HG03045 (cell line): ENCODE results near the gene AGBL2.
"Not testable (repeated sequence)": the region's sequence is repeated elsewhere in the genome, so short reads cannot be mapped to it uniquely, and the experiment has no call there.

ENCODE experiments used
- ATAC-seq: cut with Tn5 transposase; IDR thresholded peaks from one replicate; pipeline ENCODE4 v1.9.1; 2021; ENCODE audit warnings: mild to moderate bottlenecking, moderate library complexity; ENCODE audit not compliant: unreplicated experiment

AGBL2 gene, protein sequence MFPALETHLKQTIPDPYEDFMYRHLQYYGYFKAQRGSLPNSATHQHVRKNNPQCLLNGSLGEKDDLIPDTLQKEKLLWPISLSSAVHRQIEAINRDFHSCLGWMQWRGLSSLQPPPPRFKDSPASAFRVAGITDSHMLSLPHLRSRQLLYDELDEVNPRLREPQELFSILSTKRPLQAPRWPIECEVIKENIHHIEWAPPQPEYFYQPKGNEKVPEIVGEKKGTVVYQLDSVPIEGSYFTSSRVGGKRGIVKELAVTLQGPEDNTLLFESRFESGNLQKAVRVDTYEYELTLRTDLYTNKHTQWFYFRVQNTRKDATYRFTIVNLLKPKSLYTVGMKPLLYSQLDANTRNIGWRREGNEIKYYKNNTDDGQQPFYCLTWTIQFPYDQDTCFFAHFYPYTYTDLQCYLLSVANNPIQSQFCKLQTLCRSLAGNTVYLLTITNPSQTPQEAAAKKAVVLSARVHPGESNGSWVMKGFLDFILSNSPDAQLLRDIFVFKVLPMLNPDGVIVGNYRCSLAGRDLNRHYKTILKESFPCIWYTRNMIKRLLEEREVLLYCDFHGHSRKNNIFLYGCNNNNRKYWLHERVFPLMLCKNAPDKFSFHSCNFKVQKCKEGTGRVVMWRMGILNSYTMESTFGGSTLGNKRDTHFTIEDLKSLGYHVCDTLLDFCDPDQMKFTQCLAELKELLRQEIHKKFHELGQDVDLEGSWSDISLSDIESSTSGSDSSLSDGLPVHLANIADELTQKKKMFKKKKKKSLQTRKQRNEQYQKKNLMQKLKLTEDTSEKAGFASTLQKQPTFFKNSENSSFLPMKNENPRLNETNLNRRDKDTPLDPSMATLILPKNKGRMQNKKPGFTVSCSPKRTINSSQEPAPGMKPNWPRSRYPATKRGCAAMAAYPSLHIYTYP

DNA sequence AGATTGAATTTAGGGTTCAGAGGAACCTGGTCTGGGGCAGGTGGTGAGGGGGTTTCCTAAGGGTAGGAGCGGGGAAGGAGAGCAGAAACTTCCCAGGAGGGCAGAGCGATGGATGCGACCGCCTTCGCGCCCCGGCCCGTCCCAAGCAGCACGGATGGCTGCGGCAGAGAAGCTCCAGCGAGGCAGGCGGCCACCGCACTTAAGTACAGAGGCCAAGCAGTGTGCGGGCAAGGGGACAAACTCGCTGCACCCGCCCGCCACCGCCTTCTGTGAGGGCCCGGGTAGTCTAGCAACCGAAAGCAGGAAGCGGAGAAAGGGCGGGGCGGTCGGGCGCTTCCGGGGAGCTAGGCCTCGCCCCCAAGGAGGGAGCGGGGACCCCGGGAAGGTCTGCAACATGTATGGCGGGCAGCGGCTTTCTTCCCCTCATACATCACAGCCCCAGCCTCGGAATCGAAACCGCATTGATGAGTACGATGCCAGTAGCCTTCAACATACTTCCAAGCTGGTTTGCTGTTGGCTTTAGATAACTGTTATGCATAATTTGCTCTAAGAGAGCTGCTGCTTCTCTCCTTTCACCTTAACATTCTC is at the start of gene AGBL2:
Gene AGBL2 (minus strand): TSS at position 288 of the 588 bp plus-strand sequence. CDS start 719 bp downstream, outside the sequence.
- peak; percentile 96 for ATAC-seq

DNA sequence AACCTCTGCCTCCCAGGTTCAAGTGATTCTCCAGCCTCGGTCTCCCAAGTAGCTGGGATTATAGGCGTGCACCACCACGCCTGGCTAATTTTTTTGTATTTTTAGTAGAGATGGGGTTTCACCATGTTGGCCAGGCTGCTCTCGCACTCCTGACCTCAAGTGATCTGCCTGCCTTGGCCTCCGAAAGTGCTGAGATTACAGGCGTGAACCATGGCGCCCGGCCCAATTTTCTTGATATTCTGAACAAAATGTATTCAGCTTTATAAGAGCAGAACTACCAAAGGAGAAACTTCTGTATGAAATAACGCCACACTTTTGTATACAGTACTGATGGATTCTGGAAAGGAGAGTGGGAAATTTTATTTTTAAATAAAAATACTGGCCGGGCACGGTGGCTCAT is 44.1 kb upstream of the AGBL2 start:
- ATAC-seq: not testable (repeated sequence)

DNA sequence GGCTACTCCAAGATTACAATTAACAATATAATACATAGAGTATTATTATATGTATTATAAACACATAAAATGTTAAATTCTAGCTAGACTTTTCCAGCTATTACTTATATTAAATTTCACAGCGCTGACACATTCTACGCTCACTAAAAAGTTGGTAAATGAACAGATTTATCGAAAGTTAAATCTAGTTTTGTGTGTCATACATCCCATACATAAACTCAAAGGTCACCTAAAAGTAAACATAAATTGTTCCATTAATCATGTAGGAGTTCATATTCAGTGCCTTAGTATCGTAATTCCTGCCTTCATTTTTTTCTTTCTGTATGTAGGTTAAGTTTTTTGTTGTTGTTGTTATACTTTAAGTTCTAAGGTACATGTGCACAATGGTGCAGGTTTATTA is 41.0 kb upstream of the AGBL2 start:
- ATAC-seq: no peak

DNA sequence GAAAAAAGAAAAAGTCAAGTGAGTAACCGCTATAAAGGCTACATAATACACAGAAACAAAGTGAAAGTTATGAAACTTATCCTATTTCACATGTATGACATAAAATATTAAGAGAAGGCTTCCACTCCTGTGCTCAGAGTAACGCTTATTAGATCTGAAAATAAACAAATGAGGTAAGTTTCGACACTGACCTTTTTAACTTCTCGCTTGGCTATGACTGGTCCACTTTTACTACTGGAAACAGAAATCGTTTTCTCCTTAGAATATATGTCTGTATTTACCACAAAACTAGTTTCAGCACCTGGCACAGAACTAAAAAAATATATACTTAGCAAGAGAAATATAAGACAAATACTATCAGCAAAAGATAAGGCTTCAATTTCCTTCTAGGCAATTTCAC is 35.6 kb upstream of the AGBL2 start:
- no peak for ATAC-seq

DNA sequence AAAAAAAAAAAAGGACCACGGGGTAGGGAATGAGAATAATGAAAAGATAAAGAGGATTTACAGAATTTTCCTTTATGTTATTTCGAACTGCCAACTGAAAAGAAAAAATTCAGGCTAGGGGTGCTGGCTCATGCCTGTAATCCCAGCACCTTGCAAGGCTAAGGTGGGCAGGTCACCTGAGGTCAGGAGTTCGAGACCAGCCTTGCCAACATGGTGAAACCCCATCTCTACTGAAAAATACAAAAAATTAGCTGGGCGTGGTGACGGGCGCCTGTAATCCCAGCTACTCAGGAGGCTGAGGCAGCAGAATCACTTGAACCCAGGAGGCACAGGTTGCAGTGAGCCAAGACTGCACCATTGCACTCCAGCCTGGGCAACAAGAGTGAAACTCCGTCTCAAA is 27.3 kb upstream of the AGBL2 start:
- ATAC-seq: not testable (repeated sequence)

DNA sequence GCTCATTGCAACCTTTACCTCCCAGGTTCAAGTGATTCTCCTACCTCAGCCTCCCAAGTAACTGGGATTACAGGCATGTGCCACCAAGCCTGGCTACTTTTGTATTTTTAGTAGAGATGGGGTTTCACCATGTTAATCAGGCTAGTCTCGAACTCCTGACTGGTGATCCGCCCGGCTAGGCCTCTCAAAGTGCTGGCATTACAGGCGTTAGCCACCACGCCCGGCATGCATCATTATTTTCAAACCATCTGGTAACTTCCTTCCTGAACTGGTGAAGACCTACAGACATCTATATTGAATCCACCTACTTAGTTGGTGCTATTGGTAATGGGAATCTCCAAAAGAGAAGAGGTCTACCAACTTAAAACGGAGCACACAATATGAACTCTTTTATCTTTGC is 22.6 kb upstream of the AGBL2 start:
- ATAC-seq: not testable (repeated sequence)

DNA sequence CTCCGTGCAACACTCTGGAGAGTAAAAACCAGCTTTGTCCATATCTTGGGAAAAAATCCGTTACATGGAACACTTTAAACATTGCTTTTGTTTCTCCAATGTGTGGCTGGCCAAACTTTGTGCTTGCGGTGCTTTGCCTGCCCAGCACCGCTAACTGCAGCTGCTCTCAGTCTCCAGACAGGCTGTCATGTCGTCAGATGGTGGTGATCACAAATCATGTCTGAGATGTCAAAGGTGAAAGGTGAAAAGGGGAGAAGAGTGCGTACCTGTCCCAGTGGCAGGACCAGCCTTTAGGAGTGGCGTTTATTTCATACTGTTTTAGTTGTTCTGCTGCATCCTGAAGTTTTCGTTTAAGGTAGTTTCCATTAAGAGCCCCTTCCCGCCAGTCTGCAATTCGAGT is 17.1 kb upstream of the AGBL2 start:
- no peak for ATAC-seq

DNA sequence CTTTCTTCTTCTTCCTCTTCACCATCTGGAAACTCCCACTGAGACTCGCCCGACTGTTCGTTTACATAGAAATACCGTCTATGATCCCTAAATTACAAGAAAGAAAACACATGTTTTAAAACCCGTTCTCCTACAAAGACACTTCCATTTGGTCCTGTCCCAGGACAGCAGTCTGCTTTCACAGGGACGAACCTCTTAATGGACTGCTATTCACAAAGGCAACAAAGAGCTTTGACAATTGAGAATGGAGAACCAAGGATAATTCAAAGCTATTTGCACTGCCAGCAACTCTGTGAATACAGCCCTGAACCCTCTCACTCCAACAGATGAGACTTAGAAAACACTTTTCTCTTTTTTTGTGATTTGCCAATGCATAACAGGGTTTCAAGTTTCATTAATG is 16.3 kb upstream of the AGBL2 start:
- ATAC-seq: no peak

DNA sequence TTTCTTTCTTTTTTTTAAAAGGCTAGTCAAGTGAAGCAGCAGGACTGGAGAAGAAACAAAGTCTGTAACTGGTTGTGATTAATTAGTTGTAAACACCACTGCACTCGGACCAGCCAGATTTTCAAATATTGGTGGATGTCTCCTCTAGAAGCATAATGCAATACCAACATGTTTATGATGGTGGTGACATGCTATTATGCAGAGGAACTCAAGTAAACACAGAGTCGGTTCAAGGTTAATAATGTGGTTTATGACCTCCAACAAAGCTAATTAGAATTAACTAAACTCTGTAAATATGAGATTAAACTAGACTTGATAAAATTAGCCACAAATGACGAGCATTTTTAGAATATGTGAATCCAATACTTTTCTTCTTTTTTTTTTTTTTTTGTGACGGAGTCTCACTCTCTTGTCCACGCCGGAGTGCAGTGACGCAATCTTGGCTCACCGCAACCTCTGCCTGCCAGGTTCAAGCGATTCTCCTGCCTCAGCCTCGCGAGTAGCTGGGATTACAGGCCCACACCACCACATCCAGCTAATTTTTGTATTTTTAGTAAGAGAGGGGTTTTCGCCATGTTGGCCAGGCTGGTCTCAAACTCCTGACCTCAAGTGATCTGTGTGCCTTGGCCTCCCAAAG is 11.8 kb upstream of the AGBL2 start:
- no peak for ATAC-seq

DNA sequence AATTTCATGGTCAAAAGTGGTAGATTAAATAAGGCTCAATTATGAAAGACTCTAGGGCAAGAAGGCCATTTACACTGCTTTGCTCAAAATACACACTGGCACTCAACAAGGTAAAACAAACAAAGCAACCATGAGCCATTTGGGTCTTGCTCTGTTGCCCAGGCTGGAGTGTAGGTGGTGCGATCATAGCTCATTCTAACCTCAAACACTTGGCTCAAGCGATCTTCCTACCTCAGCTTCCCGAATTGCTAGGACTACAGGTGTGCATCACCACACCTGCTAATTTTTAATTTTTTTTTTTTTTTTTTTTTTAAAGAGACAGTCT is 10.9 kb upstream of the AGBL2 start:
- no peak for ATAC-seq

DNA sequence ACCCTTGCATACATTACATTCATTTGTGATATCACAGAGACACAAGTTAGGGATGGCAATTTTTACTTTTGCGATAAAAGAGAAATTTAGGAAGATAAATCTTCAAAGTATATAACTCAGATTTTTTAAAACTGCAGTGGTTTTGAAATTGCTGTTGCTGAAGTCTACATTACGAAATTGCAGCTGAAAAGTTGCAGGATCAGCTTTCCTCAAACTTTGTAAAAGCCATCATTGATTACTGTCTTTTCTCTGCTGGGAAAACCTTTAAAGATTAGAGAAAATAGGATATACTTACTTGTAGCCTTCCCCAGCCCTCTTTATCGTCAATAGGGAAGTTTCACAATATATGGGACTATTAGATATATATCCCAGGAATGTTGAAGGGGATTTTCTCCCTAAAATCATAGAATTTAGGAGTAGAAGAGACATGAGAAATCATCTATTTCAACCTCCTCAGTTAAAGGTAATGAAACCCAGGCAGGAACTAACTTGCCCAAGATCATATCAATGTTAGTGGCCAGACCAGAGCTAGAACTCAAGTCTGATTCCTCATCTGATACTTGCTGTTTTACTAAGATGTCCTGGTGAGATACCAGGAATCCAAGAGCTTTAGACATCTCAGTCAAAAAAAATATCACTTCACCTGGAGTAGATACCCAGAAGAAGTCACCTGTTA is 10.4 kb upstream of the AGBL2 start:
- ATAC-seq: no peak

DNA sequence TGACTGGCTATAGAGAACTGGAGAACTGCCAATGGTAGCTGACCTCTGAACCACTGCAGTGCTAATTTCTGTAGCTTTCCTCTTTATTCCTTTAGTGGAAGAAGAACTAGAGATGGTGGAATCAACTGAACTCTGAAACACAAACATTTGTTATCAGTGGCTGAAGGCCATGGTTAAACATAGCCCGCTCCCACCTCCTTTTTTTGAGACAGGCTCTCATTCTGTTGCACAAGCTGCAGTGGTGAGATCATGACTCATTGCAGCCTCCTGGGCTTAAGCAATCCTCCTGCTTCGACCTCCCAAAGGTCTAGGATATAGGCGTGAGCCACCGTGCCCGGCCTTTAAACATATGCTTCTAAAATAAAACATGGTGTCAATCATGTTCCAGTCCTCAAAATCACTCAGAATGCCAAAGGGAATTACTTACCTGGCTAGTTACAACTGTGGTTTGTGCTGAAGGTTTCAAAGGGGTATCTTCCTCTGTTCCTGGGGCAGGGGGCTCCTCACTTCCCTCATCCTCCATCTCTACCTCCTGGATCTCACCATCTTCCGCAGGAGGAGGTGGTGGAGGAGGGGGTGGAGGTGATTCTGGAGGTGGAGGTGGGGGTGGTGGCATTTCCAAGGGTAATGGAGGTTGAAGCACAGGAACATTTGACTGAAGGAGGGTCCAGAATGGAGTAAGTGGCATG is 9.0 kb upstream of the AGBL2 start:
- no peak for ATAC-seq

DNA sequence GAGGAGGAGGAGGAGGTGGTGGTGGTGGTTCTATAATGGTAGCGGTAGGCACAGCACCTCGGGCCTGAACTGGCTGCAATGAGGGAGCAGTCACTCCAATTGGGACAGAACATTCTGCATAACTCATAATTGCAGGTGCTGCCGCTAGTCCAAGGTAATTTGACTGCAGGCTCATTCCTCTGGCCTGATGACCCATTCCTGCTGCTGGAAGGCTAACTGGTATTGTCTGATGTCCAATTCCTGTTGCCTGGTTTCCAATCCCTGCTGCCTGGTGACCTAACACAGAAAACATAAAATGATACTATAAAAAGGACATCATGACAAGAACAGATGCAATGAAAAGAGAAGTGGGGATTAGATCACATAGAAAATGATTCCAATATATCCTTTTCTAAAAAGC is 7.9 kb upstream of the AGBL2 start:
- no peak for ATAC-seq

DNA sequence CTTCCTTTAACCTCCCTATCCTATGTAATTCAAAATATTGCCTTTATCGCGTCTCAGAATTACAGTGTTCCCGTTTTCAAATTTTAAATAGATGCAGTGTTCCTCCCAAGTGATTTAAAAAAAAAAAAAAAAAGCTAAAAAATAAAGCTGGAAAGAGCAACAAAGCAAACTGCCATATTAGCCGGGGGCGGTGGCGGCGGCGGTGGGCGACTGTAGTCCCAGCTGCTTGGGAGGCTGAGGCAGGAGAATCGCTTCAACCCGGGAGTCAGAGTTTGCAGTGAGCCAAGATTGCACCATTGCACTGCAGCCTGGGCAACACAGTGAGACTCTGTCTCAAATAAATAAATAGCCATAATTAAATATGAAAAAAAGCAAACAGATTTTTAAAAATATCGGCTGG is 5.5 kb upstream of the AGBL2 start:
- no peak for ATAC-seq

DNA sequence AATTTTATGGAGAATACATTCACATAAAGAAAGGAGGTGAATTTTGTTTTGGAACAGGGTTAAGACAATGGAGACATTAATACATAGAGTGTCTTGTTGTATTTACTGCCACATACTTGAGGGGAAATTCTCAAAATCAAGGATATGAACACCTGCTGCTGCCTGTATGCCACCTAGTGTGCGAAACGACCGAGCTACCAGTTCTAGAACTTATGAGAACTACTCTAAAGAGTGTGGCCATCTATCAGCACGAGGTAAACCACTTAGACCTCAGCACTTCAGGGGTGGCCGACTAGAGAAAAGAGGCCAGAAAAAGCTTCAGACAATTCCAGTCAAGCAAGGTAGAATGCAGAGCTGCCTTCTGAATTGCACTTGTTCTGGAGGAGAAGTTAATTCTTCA is 1.5 kb upstream of the AGBL2 start:
- ATAC-seq: no peak

DNA sequence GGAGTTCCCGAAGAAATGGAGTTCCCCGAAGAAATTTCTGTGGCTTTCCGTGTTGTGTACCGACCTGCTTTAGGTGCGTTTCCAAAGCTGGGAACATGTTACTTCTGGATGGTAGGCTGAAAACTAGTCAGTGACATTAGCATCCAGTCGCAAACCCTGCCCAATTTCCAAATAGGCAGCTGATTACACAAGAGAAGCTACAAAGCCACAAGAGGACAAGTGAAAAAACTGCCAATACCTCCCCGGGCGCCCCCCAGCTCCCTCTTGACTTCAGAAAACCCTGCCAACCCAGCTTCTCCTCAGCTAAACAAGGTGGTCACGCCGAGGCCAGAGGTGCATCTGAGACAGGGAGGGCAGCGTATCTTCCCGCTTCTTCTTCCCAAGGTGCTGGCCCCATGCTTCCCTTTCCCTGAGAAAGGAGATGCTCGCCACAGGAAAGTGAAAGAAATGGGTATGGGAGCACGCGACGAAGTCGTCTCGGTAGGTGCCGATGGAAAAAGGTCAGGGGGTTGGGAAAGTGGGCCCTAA is 551 bp downstream of the AGBL2 start:
- ATAC-seq: no peak

DNA sequence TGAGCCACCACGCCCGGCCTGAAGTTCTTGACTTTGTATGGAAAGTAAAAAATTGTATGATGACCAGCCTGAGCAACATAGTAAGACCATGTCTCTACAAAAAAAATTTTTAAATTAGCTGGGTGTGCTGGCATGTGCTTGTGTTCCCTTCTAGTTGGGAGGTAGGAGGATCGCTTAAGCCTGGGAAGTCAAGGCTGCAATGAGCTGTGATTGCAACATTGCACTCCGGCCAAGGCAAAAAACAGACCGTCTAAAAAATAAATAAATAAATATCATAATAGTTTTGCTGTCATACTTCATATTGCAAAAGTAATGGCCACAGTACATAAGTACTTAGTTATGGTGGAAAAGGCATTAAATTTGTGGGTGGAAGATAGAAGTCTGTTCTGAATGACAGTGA is 3.4 kb downstream of the AGBL2 start:
- ATAC-seq: no peak

DNA sequence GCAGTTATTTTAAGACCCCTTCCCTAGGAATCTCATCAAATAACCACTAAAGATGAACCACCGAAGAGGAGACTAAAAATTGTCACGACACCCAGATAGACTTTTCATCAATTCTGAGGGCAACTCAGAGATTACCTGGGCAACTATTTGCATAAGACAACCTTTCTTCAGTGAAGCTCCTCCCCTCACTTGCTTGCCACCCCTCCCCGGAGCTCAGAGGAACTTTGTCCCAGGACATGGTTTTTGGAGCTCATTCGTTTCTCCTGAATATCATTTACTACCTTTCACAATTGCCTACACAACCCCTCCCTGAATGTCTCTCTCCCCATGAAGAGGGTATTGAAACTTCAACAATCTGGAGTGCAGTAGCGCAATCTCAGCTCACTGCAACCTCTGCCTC is 3.9 kb downstream of the AGBL2 start:
- no peak for ATAC-seq

DNA sequence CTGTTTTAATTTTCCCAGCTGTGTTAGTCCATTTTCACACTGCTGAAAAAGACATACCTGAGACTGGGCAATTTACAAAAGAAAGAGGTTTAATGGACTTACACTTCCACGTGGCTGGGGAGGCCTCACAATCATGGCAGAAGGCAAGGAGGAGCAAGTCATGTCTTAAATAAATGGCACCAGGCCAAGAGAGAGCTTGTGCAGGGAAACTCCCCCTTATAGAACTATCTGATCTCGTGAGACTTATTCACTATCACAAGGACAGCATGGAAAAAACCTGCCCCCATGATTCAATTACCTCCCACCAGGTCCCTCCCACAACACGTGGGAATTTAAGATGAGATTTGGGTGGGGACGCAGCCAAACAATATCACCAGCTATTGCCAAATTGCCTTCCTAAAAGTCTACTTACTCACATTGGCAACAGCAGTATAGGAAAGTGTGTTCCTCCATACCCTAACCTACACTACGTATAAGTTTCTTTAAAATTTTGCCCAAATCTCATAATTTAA is 7.8 kb downstream of the AGBL2 start:
- not testable (repeated sequence) for ATAC-seq

DNA sequence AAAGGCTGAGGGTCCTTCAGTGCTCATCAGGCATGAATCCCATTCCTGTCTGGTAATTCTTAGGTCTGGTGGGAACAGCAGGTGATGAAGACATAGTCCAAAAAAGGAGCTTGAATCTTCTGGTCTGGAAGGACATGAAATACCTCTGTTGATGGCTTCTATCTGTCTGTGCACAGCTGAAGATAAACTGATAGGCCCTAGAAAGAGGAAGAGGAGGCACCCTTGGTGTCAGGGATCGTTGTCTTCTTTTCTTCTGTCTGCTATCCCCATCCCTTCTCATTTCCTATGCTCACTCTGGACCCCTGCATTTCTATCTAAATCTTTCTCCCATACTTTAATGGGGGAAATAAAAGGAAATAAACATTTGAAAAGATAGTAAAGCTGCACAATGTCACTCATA is 9.4 kb downstream of the AGBL2 start:
- ATAC-seq: no peak
